Lower lobe of right lung (tissue), 2 donors: ENCODE data around the gene STEAP4. TPM values are rescaled to one million over a fixed set of nuclear protein-coding genes. Genes with fewer than 3 reads are reported as not detected.

Source experiments
- ATAC-seq, 2 donors: fragments of 200-7000 bp; cut with Tn5 transposase; one replicate each; pipeline ENCODE4 v1.9.1; 2020 to 2022; ENCODE audit warnings: mild to moderate bottlenecking in 2 of 2, moderate library complexity in 2 of 2
- DNase-seq: peaks from one replicate; pipeline ENCODE4 v3.0.0-alpha.2; 2020
- H3K27ac ChIP-seq: fragments of 200-600 bp; one replicate; pipeline ENCODE4 v1.8.0; 2022
- H3K27me3 ChIP-seq: fragments of 200-600 bp; one replicate; pipeline ENCODE4 v1.8.0; 2022; ENCODE audit warnings: low read depth
- H3K36me3 ChIP-seq: fragments of 200-600 bp; one replicate; pipeline ENCODE4 v1.8.0; 2022; ENCODE audit warnings: mild to moderate bottlenecking
- H3K4me1 ChIP-seq: fragments of 200-600 bp; one replicate; pipeline ENCODE4 v1.8.0; 2022
- H3K4me3 ChIP-seq: fragments of 200-600 bp; one replicate; pipeline ENCODE4 v1.8.0; 2022; ENCODE audit warnings: mild to moderate bottlenecking
- H3K9me3 ChIP-seq: fragments of 200-600 bp; one replicate; pipeline ENCODE4 v1.8.0; 2022
- CTCF ChIP-seq: fragments of 200-600 bp; IDR thresholded peaks from one replicate; pipeline ENCODE4 v1.8.0; 2022; ENCODE audit warnings: antibody characterized with exemption, mild to moderate bottlenecking
- intact Hi-C: fragments of 100-400 bp; cut with DNase I; formaldehyde crosslinking; loops from one replicate; pipeline ENCODE4 v1.11.0; 2022
- total RNA-seq: library from RNA; stranded (reverse); fragmentation: NEBNext Ultra II Directional; extraction: Animal tissue kit (Norgen Biotek cat#: 25700); gene quantifications from one replicate; pipeline ENCODE4 v1.2.1, GENCODE V29; 2021
- donor health status: DM: no; HTN: yes; CAD: no; lungs with severe emphysema.

The STEAP4 gene
- total RNA-seq, 1 donor from 2014 or later: 63.5 TPM

- intact Hi-C loops: no loop called here
- H3K9me3 ChIP-seq: no peaks in the 10 kb centered on the region
- H3K36me3 ChIP-seq: no peaks in the 10 kb centered on the region
- TF ChIP-seq CTCF: no peak
- H3K27me3 ChIP-seq: no peaks in the 10 kb centered on the region
- ATAC-seq (no peak), DNase-seq (no peak)
- no peak overlapping the region for H3K4me3 ChIP-seq
- no peak overlapping the region for H3K27ac ChIP-seq
- H3K4me1 ChIP-seq: peaks cover 12% of the 10 kb centered on the region
Measured at GRCh38 chr7:88300401-88300945, 6.2 kb downstream of the STEAP4 start.

GRCh38 chr7:88299126-88299525 lies 7.6 kb downstream of the STEAP4 start:
- DNase-seq (no peak), ATAC-seq (no peak)
- H3K4me3 ChIP-seq: no peak overlapping the region
- H3K4me1 ChIP-seq: peaks cover 12% of the 10 kb centered on the region
- H3K27ac ChIP-seq: no peak overlapping the region
- no peak for TF ChIP-seq CTCF
- no peaks in the 10 kb centered on the region for H3K9me3 ChIP-seq
- H3K27me3 ChIP-seq: no peaks in the 10 kb centered on the region
- intact Hi-C loops: no loop called here
- no peaks in the 10 kb centered on the region for H3K36me3 ChIP-seq

DNA sequence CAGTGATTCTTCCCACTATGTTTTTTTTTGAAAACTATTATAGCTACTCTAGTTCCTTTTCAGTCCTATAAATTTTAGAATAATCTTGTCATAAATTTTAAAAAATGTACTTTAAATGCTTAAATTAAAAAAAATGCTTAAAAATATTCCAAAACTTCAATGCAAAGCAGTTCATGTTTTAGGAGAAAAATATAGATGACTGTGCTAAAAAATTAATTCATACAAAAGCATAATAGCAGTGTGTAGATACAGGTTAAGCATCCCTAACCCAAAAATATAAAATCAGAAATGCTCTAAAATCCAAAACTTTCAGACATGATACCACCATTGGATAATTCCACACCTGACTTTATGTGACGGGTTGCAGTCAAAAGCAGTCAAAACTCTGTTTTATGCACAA lies 12.8 kb downstream of the STEAP4 start:
- no peaks in the 10 kb centered on the region for H3K27me3 ChIP-seq
- no peak overlapping the region for H3K4me3 ChIP-seq
- H3K27ac ChIP-seq: no peak overlapping the region
- no peaks in the 10 kb centered on the region for H3K36me3 ChIP-seq
- no peak for TF ChIP-seq CTCF
- intact Hi-C loops: no loop called here
- no peaks in the 10 kb centered on the region for H3K9me3 ChIP-seq
- ATAC-seq: no peak
- DNase-seq: no peak
- no peaks in the 10 kb centered on the region for H3K4me1 ChIP-seq

DNA sequence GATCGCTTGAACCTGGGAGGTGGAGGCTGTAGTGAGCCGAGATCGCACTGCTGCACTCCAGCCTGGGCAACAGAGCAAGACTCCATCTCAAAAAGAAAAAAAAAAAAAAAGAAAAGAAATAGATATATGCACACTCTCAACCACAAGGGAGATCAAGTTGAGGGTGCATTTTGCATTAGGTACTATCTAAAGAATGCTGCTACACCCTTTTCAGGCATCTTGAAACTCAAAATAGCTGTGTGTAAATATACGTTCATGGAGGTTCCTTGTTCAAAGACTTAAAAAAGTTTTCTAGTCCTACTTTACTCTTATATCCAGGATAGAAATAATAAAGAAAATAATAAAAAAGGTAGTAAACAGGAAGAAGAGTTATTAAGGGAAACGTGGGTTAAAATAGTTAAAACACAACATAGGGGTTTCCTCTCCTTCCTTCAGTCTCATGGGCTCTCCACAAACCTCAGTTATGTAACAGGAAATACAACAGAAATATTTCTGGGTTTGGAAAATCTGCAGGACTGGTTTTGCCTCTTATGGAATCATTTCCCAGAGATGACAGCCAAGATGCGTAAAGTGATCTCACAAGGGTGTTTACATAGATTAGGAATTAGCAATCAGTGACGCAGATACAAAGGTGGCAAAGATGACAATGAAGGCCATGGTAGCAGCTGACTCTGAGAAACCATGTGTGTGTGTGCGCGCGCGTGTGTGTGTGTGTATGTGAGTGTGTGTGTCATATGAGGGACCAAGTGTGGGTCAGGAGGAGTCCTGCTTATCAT lies 15.1 kb downstream of the STEAP4 start:
- DNase-seq (peak; percentile 59), ATAC-seq (peak; percentile 75 to 86)
- H3K27me3 ChIP-seq: no peaks in the 10 kb centered on the region
- TF ChIP-seq CTCF: no peak
- no peaks in the 10 kb centered on the region for H3K9me3 ChIP-seq
- peak overlapping the region; percentile 61 for H3K27ac ChIP-seq
- intact Hi-C loops: no loop called here
- H3K36me3 ChIP-seq: no peaks in the 10 kb centered on the region
- H3K4me1 ChIP-seq: no peaks in the 10 kb centered on the region
- no peak overlapping the region for H3K4me3 ChIP-seq

GRCh38 chr7:88290491-88290890 lies 16.2 kb downstream of the STEAP4 start:
- H3K27me3 ChIP-seq: no peaks in the 10 kb centered on the region
- no peaks in the 10 kb centered on the region for H3K9me3 ChIP-seq
- no peak for DNase-seq
- intact Hi-C loops: no loop called here
- no peak for TF ChIP-seq CTCF
- H3K36me3 ChIP-seq: no peaks in the 10 kb centered on the region
- no peak overlapping the region for H3K4me3 ChIP-seq
- ATAC-seq: no peak
- peak overlapping the region; percentile 61 for H3K27ac ChIP-seq
- H3K4me1 ChIP-seq: no peaks in the 10 kb centered on the region
